Karpas-422 (cell line): ENCODE data around the gene SVIL. TPM values are rescaled to one million over a fixed set of nuclear protein-coding genes. Genes with fewer than 3 reads are reported as not detected.

Experiments
- DNase-seq: peaks from one replicate; pipeline ENCODE4 v3.0.0-alpha.2; 2015
- H2AFZ ChIP-seq: fragments of 200-600 bp; sonication (generic); 2 replicates; pipeline ENCODE4 v1.6.1; 2014; ENCODE audit warnings: antibody characterized with exemption, low read length, mixed read lengths
- H3K27ac ChIP-seq: fragments of 200-600 bp; sonication (generic); 2 replicates; pipeline ENCODE4 v1.5.1; 2014; ENCODE audit warnings: mild to moderate bottlenecking, low read length, moderate library complexity
- H3K27me3 ChIP-seq: fragments of 200-600 bp; sonication (generic); 2 replicates; pipeline ENCODE4 v1.6.1; 2014; ENCODE audit warnings: low read length, mixed read lengths
- H3K36me3 ChIP-seq: fragments of 200-600 bp; sonication (generic); 2 replicates; pipeline ENCODE4 v1.6.1; 2014; ENCODE audit warnings: low read length, mixed read lengths; ENCODE audit not compliant: insufficient read depth
- H3K4me1 ChIP-seq: fragments of 200-600 bp; sonication (generic); 2 replicates; pipeline ENCODE4 v1.6.1; 2014; ENCODE audit warnings: mild to moderate bottlenecking, low read length, mixed read lengths
- H3K4me2 ChIP-seq: fragments of 200-600 bp; sonication (generic); 2 replicates; pipeline ENCODE4 v1.6.1; 2014; ENCODE audit warnings: low read length, low read depth, mild to moderate bottlenecking; ENCODE audit not compliant: poor library complexity, severe bottlenecking
- H3K4me3 ChIP-seq: fragments of 200-600 bp; sonication (generic); 2 replicates; pipeline ENCODE4 v1.5.1; 2014; ENCODE audit warnings: mild to moderate bottlenecking, antibody characterized with exemption, low read length, mixed read lengths
- H3K79me2 ChIP-seq: fragments of 200-600 bp; sonication (generic); 2 replicates; pipeline ENCODE4 v1.6.1; 2014; ENCODE audit warnings: mild to moderate bottlenecking, low read length, mixed read lengths
- H3K9ac ChIP-seq: fragments of 200-600 bp; sonication (generic); 2 replicates; pipeline ENCODE4 v1.6.0; 2014; ENCODE audit warnings: low read length
- H3K9me2 ChIP-seq: fragments of 200-600 bp; sonication (generic), shearing (Covaris generic); replicated peaks from 2 replicates; pipeline ENCODE4 v1.6.0; 2014; ENCODE audit warnings: mild to moderate bottlenecking, low read length, moderate library complexity; ENCODE audit not compliant: insufficient read depth
- H3K9me3 ChIP-seq: fragments of 300-700, 200-600 bp; sonication (generic); 2 replicates; pipeline ENCODE4 v1.6.1; 2014; ENCODE audit warnings: low read length, mixed read lengths
- H4K20me1 ChIP-seq: fragments of 200-600 bp; sonication (generic); 2 replicates; pipeline ENCODE4 v1.6.1; 2014; ENCODE audit warnings: mild to moderate bottlenecking, antibody characterized with exemption, low read length, low read depth; ENCODE audit not compliant: insufficient read depth
- total RNA-seq: library from RNA; depleted of rRNA; stranded (reverse); fragments of >200 nt; shearing (Covaris generic); gene quantifications from 2 replicates; pipeline ENCODE4 v1.2.3, GENCODE V29; 2014; ENCODE audit warnings: low replicate concordance

SVIL gene
- total RNA-seq, 1 experiment from 2014 or later = not detected

DNA sequence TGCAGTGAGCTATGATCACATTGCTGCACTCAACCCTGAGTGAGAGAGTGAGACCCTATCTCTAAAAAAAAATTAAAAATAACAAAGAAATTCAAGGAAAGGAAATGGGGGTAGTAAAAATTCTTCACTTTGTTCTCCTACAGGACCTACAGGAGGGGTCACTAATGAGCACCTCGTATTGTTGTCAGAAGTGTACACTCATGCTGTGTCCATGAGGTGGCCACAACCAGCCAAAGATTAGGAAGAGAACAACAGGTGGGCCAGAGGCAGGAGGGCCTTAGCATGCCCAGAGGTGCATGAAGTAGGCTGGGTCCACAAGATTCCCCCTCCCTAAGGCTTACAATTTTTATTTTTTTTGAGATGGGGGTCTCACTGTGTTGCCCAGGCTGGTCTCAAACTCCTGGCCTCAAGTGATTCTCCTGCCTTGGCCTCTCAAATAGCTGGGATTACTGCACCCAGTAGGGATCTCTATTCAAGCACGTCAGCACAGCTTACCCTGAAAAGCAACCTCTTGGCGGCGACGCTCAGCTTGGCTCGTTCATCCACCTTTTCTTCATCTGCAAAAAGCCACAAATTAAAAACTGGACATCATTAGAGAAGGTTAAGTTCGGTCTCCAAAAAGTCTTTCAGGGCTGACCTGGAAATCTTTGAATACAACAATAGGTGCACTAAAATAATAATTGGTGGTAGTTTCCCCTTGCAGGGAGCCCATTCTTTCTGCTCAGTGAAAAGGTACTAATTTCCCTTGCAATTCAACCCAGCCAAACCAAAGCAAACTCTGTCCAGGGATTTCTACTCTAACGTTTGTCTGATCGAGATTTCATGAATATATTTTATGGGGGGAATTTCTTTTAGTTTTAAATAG is 104.4 kb downstream of the SVIL start:
- Histone ChIP-seq H3K36me3 (no peaks in the 10 kb centered on the region), H3K4me3 (no peak overlapping the region), H3K27ac (no peak overlapping the region), H3K9ac (no peak overlapping the region), H3K4me1 (no peaks in the 10 kb centered on the region), H3K9me2 (no peaks in the 10 kb centered on the region), H3K9me3 (no peaks in the 10 kb centered on the region), H3K79me2 (no peaks in the 10 kb centered on the region), H4K20me1 (no peaks in the 10 kb centered on the region), H3K27me3 (no peaks in the 10 kb centered on the region), H2AFZ (no peak overlapping the region), H3K4me2 (no peak overlapping the region)
- no peak for DNase-seq

DNA sequence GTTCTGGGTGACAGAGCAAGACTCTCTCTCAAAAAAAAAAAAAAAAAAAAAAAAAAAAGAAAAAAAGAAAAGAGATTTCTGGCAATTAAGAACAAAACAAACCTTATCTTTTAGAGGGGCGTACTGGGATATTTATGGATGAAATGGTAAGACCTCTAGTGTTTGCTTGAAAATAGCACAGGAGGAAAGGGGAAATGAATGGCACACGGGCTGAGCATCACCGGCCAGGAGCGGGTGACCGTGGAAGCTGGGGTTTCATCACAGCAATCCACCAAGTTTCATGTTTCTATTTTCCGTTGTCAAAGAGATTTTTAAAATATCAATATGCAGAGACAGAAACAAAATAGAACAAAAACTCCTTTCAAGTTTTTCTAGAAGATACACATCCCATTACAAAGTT is 105.6 kb downstream of the SVIL start:
- no peaks in the 10 kb centered on the region for H3K9me2 ChIP-seq
- H3K36me3 ChIP-seq = no peaks in the 10 kb centered on the region
- no peaks in the 10 kb centered on the region for H4K20me1 ChIP-seq
- no peak for DNase-seq
- no peak overlapping the region for H2AFZ ChIP-seq
- no peak overlapping the region for H3K4me2 ChIP-seq
- H3K27me3 ChIP-seq = no peaks in the 10 kb centered on the region
- H3K4me3 ChIP-seq = no peak overlapping the region
- no peaks in the 10 kb centered on the region for H3K4me1 ChIP-seq
- no peak overlapping the region for H3K9ac ChIP-seq
- no peak overlapping the region for H3K27ac ChIP-seq
- no peaks in the 10 kb centered on the region for H3K79me2 ChIP-seq
- no peaks in the 10 kb centered on the region for H3K9me3 ChIP-seq

- H3K9me3 ChIP-seq = no peaks in the 10 kb centered on the region
- no peak overlapping the region for H2AFZ ChIP-seq
- no peaks in the 10 kb centered on the region for H3K36me3 ChIP-seq
- no peak for DNase-seq
- no peak overlapping the region for H3K9ac ChIP-seq
- H3K9me2 ChIP-seq = no peaks in the 10 kb centered on the region
- H3K27me3 ChIP-seq = no peaks in the 10 kb centered on the region
- H3K4me1 ChIP-seq = no peaks in the 10 kb centered on the region
- no peak overlapping the region for H3K27ac ChIP-seq
- H3K4me2 ChIP-seq = no peak overlapping the region
- no peaks in the 10 kb centered on the region for H4K20me1 ChIP-seq
- no peaks in the 10 kb centered on the region for H3K79me2 ChIP-seq
- no peak overlapping the region for H3K4me3 ChIP-seq
These were observed 109.0 kb downstream of the SVIL start for GRCh38 chr10:29525762-29526161.

- H2AFZ ChIP-seq = no peak overlapping the region
- no peaks in the 10 kb centered on the region for H3K4me1 ChIP-seq
- H3K9me2 ChIP-seq = no peaks in the 10 kb centered on the region
- H3K4me3 ChIP-seq = no peak overlapping the region
- H3K79me2 ChIP-seq = no peaks in the 10 kb centered on the region
- DNase-seq = no peak
- no peaks in the 10 kb centered on the region for H3K9me3 ChIP-seq
- H3K4me2 ChIP-seq = no peak overlapping the region
- H3K27ac ChIP-seq = no peak overlapping the region
- no peaks in the 10 kb centered on the region for H3K36me3 ChIP-seq
- no peak overlapping the region for H3K9ac ChIP-seq
- H3K27me3 ChIP-seq = no peaks in the 10 kb centered on the region
- no peaks in the 10 kb centered on the region for H4K20me1 ChIP-seq
These were observed 110.1 kb downstream of the SVIL start for GRCh38 chr10:29524720-29525119.

- Histone ChIP-seq H2AFZ (no peak overlapping the region), H4K20me1 (no peaks in the 10 kb centered on the region), H3K4me1 (no peaks in the 10 kb centered on the region), H3K27ac (no peak overlapping the region), H3K36me3 (no peaks in the 10 kb centered on the region), H3K9ac (no peak overlapping the region), H3K9me2 (no peaks in the 10 kb centered on the region), H3K4me3 (no peak overlapping the region), H3K27me3 (no peaks in the 10 kb centered on the region), H3K9me3 (no peaks in the 10 kb centered on the region), H3K4me2 (no peak overlapping the region), H3K79me2 (no peaks in the 10 kb centered on the region)
- no peak for DNase-seq
These were observed 110.5 kb downstream of the SVIL start for GRCh38 chr10:29524294-29524693.

GRCh38 chr10:29522918-29523317 is 111.9 kb downstream of the SVIL start:
- H3K4me3 ChIP-seq = no peak overlapping the region
- no peak overlapping the region for H3K9ac ChIP-seq
- no peak overlapping the region for H3K27ac ChIP-seq
- no peaks in the 10 kb centered on the region for H3K36me3 ChIP-seq
- no peak overlapping the region for H2AFZ ChIP-seq
- no peak overlapping the region for H3K4me2 ChIP-seq
- no peak for DNase-seq
- no peaks in the 10 kb centered on the region for H3K79me2 ChIP-seq
- no peaks in the 10 kb centered on the region for H3K9me3 ChIP-seq
- no peaks in the 10 kb centered on the region for H3K27me3 ChIP-seq
- H4K20me1 ChIP-seq = no peaks in the 10 kb centered on the region
- H3K4me1 ChIP-seq = no peaks in the 10 kb centered on the region
- H3K9me2 ChIP-seq = no peaks in the 10 kb centered on the region

- Histone ChIP-seq H3K79me2 (no peaks in the 10 kb centered on the region), H3K27me3 (no peaks in the 10 kb centered on the region), H3K4me2 (no peak overlapping the region), H3K4me1 (no peaks in the 10 kb centered on the region), H3K9me2 (no peaks in the 10 kb centered on the region), H2AFZ (no peak overlapping the region), H3K9me3 (no peaks in the 10 kb centered on the region), H3K27ac (no peak overlapping the region), H3K9ac (no peak overlapping the region), H3K36me3 (no peaks in the 10 kb centered on the region), H4K20me1 (no peaks in the 10 kb centered on the region), H3K4me3 (no peak overlapping the region)
- DNase-seq = no peak
These were observed 112.5 kb downstream of the SVIL start for GRCh38 chr10:29522061-29522855.

GRCh38 chr10:29519659-29520058 is 115.1 kb downstream of the SVIL start:
- no peak overlapping the region for H3K4me3 ChIP-seq
- H3K9ac ChIP-seq = no peak overlapping the region
- H3K27ac ChIP-seq = no peak overlapping the region
- H2AFZ ChIP-seq = no peak overlapping the region
- H3K27me3 ChIP-seq = no peaks in the 10 kb centered on the region
- no peak overlapping the region for H3K4me2 ChIP-seq
- no peak for DNase-seq
- H3K36me3 ChIP-seq = no peaks in the 10 kb centered on the region
- H3K9me3 ChIP-seq = no peaks in the 10 kb centered on the region
- no peaks in the 10 kb centered on the region for H3K79me2 ChIP-seq
- no peaks in the 10 kb centered on the region for H3K4me1 ChIP-seq
- H4K20me1 ChIP-seq = no peaks in the 10 kb centered on the region
- H3K9me2 ChIP-seq = no peaks in the 10 kb centered on the region
